GM13976 (cell line): ENCODE measurements around the gene TENM4.

Source experiments
- DNase-seq: peaks from one replicate; pipeline ENCODE4 v3.0.0; 2012; ENCODE audit warnings: low spot score
- in situ Hi-C: fragments of 300-500 bp; cut with MboI; formaldehyde crosslinking; loops from one replicate; pipeline ENCODE4 v1.12.0; 2022; ENCODE audit warnings: low sequenced_read_pairs, mixed read lengths, inconsistent platforms; ENCODE audit not compliant: unreplicated experiment
- TF ChIP-seq, protein P1 (sequence below): IDR thresholded peaks from 2 replicates; pipeline ENCODE4 v1.5.1; 2012; ENCODE audit warnings: borderline replicate concordance, mild to moderate bottlenecking; ENCODE audit not compliant: insufficient read depth; ENCODE audit errors: extremely low read depth, missing control alignments, control extremely low read depth

Gene TENM4

DNA sequence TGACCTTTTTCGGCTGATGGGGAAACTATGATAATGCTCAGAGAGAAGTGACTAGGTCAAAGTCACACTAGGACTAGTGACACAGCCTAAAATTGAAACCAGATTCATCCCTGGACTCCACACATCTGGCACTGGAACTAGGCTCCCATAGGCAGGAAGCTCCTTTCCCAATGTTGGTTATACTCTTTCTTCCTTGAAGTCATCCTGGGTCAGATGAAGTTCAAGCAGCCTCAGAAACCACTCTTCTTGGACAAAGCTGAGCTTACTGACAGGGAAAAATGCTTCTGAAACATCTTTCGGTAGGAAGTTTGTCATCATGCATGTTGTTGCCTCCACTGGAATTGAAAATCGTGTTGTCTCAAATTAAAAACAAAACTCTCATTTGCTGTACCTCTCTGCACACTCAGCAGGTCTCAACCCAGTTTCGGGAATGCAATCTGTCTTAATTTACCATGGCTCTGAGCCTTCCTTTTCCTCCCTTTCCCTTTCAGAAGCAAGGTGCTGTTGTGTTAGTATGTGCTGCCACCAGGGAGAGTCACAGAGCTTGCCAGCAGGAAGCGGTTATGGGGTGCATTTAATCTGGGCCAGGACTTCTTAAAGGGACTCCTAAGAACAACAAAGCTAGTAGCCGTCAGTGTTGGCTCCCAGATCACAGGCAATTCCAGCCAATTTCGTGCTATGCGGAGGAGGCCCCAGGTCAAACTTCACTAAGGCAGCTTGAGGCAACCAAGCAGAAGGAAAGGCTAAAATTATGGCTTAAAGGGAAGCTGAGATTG lies 384.8 kb downstream of the TENM4 start:
- DNase-seq = no peak
- in situ Hi-C loops = no loop called here
- TF ChIP-seq, protein P1, sequence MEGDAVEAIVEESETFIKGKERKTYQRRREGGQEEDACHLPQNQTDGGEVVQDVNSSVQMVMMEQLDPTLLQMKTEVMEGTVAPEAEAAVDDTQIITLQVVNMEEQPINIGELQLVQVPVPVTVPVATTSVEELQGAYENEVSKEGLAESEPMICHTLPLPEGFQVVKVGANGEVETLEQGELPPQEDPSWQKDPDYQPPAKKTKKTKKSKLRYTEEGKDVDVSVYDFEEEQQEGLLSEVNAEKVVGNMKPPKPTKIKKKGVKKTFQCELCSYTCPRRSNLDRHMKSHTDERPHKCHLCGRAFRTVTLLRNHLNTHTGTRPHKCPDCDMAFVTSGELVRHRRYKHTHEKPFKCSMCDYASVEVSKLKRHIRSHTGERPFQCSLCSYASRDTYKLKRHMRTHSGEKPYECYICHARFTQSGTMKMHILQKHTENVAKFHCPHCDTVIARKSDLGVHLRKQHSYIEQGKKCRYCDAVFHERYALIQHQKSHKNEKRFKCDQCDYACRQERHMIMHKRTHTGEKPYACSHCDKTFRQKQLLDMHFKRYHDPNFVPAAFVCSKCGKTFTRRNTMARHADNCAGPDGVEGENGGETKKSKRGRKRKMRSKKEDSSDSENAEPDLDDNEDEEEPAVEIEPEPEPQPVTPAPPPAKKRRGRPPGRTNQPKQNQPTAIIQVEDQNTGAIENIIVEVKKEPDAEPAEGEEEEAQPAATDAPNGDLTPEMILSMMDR = no peak

DNA sequence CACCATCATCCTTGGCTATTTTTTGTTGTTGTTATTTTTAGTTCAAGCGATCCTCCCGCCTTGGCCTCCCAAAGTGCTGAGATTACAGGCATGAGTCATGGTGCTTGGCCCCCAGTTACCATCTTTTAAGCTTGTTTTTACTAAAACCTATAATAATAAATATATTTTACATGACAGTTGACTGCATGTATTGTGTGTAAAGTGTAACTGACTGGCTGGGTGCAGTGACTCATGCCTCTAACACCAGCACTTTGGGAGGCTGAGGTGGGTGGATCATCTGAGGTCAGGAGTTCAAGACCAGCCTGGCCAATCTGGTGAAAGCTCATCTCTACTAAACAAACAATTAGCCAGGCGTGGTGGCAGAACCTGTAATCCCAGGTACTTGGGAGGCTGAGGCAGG lies 386.2 kb downstream of the TENM4 start:
- TF ChIP-seq, protein P1 = no peak
- in situ Hi-C loops = no loop called here
- DNase-seq = no peak

DNA sequence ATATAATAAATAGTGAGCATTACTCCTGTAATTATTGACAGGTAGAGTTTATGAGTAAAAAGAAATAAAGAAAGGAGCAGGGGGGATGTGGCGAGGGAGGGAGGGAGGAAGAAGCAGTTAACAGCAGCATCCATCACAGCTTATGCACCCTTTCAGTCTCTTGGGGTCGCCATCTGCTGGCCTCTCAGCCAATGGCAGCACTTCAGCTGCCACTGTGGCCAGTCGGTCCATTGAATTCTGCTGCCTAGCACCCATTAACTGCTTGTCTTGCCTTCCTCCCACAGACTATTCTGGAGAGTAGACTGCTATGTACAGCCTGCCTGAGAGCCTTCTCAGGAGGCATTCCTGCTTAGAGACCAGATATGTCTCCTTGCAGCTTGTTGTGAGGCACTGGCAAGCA lies 388.3 kb downstream of the TENM4 start:
- DNase-seq = no peak
- TF ChIP-seq, protein P1 = no peak
- in situ Hi-C loops = no loop called here

DNA sequence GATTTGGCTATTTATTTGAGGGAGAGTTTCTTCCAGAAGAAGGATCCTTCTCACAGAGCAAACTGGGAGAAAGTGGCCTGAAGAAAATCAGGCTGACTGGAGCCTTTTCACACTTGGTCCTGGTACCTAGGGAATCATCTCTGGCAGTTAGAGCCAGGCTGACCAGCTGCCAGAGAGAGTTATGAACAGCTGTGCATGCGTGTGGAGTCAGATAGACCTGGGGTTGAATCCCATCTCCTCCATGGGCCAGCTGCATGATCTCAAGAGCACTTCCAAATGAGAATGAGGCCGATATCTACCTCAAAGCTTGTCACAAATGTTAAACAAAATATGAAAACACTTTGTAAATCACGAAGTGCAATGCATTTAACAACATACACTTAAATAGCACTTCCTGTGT lies 390.0 kb downstream of the TENM4 start:
- no peak for DNase-seq
- TF ChIP-seq, protein P1 = no peak
- in situ Hi-C loops = no loop called here

DNA sequence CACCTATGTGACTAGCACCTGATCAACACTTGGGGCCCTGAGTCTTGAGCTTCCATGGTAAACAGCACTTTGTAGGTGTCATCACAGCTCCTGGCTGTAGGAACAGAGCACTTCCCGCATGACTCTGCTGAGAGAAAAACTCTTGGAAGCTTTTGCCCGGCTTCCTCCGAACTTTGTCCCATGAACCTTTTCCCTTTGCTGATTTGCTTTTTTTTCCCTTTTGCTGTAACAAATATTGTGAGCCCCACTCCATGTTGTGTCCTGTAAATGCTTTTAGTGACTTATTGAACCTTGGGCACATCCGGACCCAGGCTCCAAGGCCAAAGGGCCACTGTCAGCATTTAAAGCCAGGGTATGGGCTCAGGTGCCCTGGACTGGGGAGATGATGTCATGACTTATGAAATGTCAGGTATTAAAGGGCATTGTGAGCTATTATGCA lies 391.1 kb downstream of the TENM4 start:
- DNase-seq = no peak
- TF ChIP-seq, protein P1 = no peak
- in situ Hi-C loops = no loop called here

DNA sequence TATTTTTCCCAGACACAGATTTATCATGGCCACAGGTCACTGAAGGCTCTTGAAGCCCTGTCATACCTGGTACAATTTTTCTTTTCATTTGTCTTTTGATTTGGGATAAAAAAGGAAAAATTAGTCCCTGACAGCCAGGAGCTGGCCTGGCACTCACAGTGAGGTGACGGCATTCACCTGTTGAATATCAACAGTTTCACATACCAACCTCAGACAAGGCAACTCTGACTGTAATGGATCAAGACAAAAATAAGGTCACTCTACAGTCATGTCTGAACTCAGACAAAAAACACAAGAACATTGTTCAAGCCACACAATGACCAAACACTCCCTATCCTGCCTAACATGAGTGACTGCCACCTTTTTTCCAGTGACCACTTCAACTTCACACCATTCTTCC lies 392.9 kb downstream of the TENM4 start:
- in situ Hi-C loops = no loop called here
- TF ChIP-seq, protein P1 = no peak
- DNase-seq = no peak
